H1 (cell line): ENCODE data around the gene DTNB.

Source experiments
- CHD1 ChIP-seq: IDR thresholded peaks from 2 replicates; pipeline ENCODE4 v1.6.1; 2012; ENCODE audit warnings: low read depth, low read length, improper control_type of control experiment
- JUN ChIP-seq: IDR thresholded peaks from 2 replicates; pipeline ENCODE4 v1.6.1; 2011; ENCODE audit warnings: low read depth, mild to moderate bottlenecking, improper control_type of control experiment, low read length
- NRF1 ChIP-seq: IDR thresholded peaks from 2 replicates; pipeline ENCODE4 v1.6.1; 2011; ENCODE audit warnings: mild to moderate bottlenecking, low read depth, low read length, improper control_type of control experiment
- POLR2A ChIP-seq, 2 experiments: IDR thresholded peaks; 1 replicate in 1 of 2; 2 replicates in 1 of 2; pipeline ENCODE4 v1.6.1; 2011; ENCODE audit warnings: low read depth in 2 of 2, low read length in 2 of 2, mild to moderate bottlenecking in 2 of 2; ENCODE audit errors: control extremely low read depth in 1 of 2
- POLR2AphosphoS5 ChIP-seq: IDR thresholded peaks from 2 replicates; pipeline ENCODE4 v1.6.1; 2011; ENCODE audit warnings: low read depth, low read length
- RFX5 ChIP-seq: IDR thresholded peaks from 2 replicates; pipeline ENCODE4 v1.6.1; 2011; ENCODE audit warnings: low read depth, low read length, improper control_type of control experiment, borderline replicate concordance
- SP4 ChIP-seq: IDR thresholded peaks from 2 replicates; pipeline ENCODE4 v1.6.1; 2012; ENCODE audit warnings: low read length, inconsistent platforms
- TAF1 ChIP-seq: IDR thresholded peaks from 2 replicates; pipeline ENCODE4 v1.6.1; 2011; ENCODE audit warnings: mild to moderate bottlenecking, low read depth, low read length
- TEAD4 ChIP-seq: IDR thresholded peaks from 2 replicates; pipeline ENCODE4 v1.6.1; 2012; ENCODE audit warnings: low read depth, low read length, inconsistent platforms, mixed read lengths
- ZNF274 ChIP-seq: IDR thresholded peaks from 2 replicates; pipeline ENCODE4 v1.7.0; 2012; ENCODE audit warnings: low read length, borderline replicate concordance; ENCODE audit errors: extremely low read depth
- TF ChIP-seq, protein P1 (sequence below), 3 experiments: IDR thresholded peaks; 1 replicate in 2 of 3; 2 replicates in 1 of 3; pipeline versions ENCODE4 v1.5.1 to v1.6.1; 2011; ENCODE audit warnings: low read length in 3 of 3, mild to moderate bottlenecking in 3 of 3, inconsistent platforms in 2 of 3, low read depth in 1 of 3, moderate library complexity in 1 of 3; ENCODE audit not compliant: insufficient read depth in 1 of 3; ENCODE audit errors: control extremely low read depth in 1 of 3
- TF ChIP-seq, protein P2 (sequence below): IDR thresholded peaks from 2 replicates; pipeline ENCODE4 v1.6.1; 2012; ENCODE audit warnings: low read length, inconsistent platforms
- TF ChIP-seq, protein P3 (sequence below): IDR thresholded peaks from 2 replicates; pipeline ENCODE4 v1.6.1; 2011; ENCODE audit warnings: low read depth, mild to moderate bottlenecking, low read length; ENCODE audit not compliant: insufficient read depth

DNA sequence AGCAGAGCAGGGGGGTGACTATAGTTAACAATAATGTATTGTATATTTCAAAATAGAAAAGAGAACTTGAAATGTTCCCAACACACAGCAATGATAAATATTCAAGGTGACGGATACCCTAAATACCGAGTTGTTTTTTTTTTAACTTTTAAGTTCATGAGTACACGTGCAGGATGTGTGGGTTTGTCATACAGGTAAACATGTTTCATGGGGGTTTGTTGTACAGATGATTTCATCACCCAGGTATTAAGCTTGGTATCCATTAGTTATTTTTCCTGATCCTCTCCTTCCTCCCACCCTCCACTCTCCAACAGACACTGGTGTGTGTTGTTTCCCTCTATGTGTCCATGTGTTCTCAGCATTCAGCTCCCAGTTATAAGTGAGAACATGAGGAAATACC is 167.2 kb downstream of the DTNB start:
- TF ChIP-seq, protein P1, sequence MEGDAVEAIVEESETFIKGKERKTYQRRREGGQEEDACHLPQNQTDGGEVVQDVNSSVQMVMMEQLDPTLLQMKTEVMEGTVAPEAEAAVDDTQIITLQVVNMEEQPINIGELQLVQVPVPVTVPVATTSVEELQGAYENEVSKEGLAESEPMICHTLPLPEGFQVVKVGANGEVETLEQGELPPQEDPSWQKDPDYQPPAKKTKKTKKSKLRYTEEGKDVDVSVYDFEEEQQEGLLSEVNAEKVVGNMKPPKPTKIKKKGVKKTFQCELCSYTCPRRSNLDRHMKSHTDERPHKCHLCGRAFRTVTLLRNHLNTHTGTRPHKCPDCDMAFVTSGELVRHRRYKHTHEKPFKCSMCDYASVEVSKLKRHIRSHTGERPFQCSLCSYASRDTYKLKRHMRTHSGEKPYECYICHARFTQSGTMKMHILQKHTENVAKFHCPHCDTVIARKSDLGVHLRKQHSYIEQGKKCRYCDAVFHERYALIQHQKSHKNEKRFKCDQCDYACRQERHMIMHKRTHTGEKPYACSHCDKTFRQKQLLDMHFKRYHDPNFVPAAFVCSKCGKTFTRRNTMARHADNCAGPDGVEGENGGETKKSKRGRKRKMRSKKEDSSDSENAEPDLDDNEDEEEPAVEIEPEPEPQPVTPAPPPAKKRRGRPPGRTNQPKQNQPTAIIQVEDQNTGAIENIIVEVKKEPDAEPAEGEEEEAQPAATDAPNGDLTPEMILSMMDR (IDR thresholded peaks at IDR 0.05; ENCODE audit: control extremely low read depth in 1 of 3, insufficient read depth in 1 of 3, low read depth in 1 of 3, low read length in 3 of 3): no peak
- TF ChIP-seq SP4 (no peak), POLR2AphosphoS5 (no peak), JUN (no peak), NRF1 (no peak), POLR2A (IDR thresholded peaks at IDR 0.05; ENCODE audit: control extremely low read depth in 1 of 2, low read depth in 2 of 2, low read length in 2 of 2) (no peak), TAF1 (no peak), RFX5 (no peak), ZNF274 (no peak), TEAD4 (no peak), CHD1 (no peak)
- TF ChIP-seq, protein P2, sequence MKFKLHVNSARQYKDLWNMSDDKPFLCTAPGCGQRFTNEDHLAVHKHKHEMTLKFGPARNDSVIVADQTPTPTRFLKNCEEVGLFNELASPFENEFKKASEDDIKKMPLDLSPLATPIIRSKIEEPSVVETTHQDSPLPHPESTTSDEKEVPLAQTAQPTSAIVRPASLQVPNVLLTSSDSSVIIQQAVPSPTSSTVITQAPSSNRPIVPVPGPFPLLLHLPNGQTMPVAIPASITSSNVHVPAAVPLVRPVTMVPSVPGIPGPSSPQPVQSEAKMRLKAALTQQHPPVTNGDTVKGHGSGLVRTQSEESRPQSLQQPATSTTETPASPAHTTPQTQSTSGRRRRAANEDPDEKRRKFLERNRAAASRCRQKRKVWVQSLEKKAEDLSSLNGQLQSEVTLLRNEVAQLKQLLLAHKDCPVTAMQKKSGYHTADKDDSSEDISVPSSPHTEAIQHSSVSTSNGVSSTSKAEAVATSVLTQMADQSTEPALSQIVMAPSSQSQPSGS: no peak
- TF ChIP-seq, protein P3, sequence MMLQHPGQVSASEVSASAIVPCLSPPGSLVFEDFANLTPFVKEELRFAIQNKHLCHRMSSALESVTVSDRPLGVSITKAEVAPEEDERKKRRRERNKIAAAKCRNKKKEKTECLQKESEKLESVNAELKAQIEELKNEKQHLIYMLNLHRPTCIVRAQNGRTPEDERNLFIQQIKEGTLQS: no peak
